Inferior parietal cortex (tissue), 1 donor: ENCODE data around the gene GREM1.

Experiments used
- DNase-seq: peaks from one replicate; pipeline ENCODE4 v3.0.0-alpha.2; 2016; ENCODE audit errors: extremely low spot score

GREM1 gene

DNA sequence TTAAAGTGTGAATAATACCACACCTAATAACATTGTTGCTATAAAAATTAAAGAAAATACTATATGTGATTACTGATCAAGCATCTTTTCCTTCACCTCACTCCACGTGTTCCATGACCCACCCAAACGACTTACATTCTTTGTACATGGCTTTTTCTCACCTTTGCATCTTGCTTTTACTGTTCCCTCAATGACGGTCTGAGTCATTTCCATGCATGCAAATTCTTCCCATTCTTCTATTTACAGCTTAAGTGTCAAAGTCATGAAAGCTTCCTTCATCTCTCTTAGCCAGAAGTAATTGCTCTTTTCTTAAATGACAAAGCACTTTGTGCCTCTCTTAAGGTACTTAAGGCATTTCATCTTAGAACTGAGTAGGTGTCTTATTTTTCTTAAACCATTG, 64.0 kb downstream of the GREM1 start:
- no peak for DNase-seq

DNA sequence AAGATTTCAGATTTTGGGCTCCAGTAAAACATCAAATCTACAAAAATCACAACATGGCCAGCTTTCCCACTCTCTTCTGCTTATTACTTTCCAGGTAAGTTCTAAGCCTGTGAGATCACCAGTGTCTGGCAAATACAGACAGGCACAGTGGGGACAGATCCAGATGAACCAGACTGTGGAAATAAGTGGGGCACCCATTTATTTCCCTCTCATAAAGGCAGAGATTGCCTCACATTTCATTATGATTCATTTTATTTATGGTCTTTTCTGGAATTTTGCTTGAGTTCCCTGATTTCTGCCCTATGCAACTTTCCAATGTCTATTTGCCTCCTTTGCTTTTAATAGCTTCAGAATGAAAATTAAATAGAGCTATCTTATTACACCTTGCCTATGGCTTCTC, 66.8 kb downstream of the GREM1 start:
- DNase-seq = no peak

DNA sequence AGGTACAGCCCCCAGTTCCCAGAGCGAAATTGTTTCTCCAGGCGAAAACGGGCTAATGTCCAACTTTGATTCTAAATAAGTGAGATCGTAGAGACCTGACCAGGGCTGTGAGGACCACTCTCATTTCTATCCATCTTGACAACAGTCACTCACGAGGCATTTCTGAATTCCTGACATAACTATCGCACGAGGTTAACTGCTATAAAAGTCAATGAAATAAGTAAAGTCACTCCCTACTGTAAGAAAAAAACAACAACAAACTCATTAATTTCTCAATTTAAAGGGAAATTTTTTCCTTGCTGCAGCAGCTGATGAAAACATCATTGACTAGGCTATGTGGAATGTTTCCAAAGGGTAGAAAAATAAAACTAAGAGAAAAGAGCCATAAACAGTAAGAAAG, 69.1 kb downstream of the GREM1 start:
- DNase-seq = no peak

DNA sequence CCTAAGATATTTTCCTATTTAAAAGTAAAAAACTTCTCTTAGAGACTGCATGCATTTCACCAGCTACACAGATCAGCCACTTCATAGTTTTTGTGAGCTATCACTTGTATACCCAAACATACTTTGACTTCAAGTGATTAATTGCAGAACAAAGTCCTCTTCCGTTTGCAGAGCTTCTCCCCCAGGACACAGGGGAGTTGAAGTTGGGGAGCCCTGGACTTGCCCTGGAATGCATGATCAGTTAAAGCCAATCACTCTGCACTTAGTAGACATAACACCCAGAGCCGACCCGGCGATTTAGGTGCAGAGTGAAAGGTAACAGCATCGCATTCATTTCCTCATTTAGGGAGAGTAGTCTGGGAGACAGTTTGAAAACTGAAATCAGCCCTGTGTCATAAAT, 70.1 kb downstream of the GREM1 start:
- no peak for DNase-seq

DNA sequence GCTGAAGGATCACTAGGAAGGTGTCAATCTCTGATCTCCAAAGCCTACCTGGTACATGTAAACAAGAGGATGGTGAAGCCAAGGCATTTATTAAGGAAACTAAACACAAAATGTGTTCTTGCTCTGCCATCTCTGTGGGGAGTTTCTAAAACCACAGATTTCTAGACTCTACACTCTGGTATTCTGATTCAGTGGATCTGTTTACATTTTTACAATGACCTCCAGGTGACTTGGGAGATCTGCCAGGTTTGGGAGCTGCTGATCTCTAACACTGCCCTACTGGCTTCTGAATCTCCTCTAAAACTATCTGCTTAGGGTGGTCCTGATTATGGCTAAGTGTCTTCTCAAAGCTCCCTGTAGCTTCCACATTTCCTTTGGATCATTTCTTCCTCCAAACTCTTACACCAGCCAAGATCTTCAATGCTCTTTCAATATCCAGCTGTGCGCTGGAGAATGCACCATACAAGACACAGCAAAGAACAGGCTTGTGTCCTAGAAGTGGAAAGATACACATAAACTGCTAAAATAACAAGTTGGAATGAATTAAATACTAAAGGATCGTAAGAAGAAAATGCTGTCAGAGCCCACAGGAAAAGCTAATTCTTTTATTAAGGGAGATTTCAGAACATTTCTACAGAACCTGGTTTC, 72.7 kb downstream of the GREM1 start:
- DNase-seq = no peak

DNA sequence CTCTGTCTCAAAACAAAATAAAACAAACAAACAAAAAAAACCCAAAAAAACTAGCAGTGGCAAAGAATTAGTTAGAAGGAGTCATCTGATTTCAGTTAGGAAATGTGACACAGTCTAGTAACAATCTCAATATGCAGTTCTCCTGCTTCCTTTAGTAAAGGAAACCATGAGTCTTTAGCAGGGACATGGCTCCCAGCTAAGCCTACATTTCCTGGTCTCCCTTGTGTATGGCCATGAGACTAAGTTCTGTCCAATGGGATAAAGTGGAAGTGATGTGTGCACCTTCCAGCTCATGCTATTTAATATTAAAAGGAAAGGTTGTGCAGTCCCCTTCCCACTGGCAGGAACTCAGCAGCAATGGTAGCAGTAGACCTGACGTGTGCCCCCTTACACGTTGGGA, 74.6 kb downstream of the GREM1 start:
- no peak for DNase-seq
